Activated T-helper 2 cell treated with anti-CD3 and anti-CD28 coated beads, Interferon-gamma antibody, Interleukin-2, Interleukin-4, amounts not matched to agents 10 μg/mL and 5 μg/mL and 100 μg/mL, durations not matched to agents 14 hours and 24 hours and 36 hours (primary cell): ENCODE measurements around the gene NEURL1. TPM values are rescaled to one million over a fixed set of nuclear protein-coding genes. Genes with fewer than 3 reads are reported as not detected.

Experiments
- DNase-seq: peaks from one replicate; pipeline ENCODE4 v3.0.0; 2021; ENCODE audit warnings: low spot score
- H3K27ac Mint-ChIP-seq: one replicate; pipeline ENCODE4 v1.8.0; 2021; ENCODE audit warnings: mixed read lengths
- H3K27me3 Mint-ChIP-seq: one replicate; pipeline ENCODE4 v1.8.0; 2021; ENCODE audit warnings: low read depth, mixed read lengths
- H3K36me3 Mint-ChIP-seq: one replicate; pipeline ENCODE4 v1.8.0; 2021; ENCODE audit warnings: low read depth, mixed read lengths
- H3K4me1 Mint-ChIP-seq: one replicate; pipeline ENCODE4 v1.8.0; 2021; ENCODE audit warnings: low read depth, mixed read lengths
- H3K4me3 Mint-ChIP-seq: one replicate; pipeline ENCODE4 v1.8.0; 2021; ENCODE audit warnings: low read depth, mild to moderate bottlenecking, moderate library complexity, mixed read lengths
- H3K9me3 Mint-ChIP-seq: one replicate; pipeline ENCODE4 v1.8.0; 2021; ENCODE audit warnings: mixed read lengths
- intact Hi-C: fragments of 100-400 bp; cut with micrococcal nuclease; formaldehyde crosslinking; loops from one replicate; pipeline ENCODE4 v1.15.1; 2023
- total RNA-seq: library from RNA; stranded (reverse); gene quantifications from 2 replicates; pipeline ENCODE4 v1.2.3, GENCODE V29; 2022

NEURL1 gene
- total RNA-seq, 1 donor from 2014 or later = 2.2 TPM

DNA sequence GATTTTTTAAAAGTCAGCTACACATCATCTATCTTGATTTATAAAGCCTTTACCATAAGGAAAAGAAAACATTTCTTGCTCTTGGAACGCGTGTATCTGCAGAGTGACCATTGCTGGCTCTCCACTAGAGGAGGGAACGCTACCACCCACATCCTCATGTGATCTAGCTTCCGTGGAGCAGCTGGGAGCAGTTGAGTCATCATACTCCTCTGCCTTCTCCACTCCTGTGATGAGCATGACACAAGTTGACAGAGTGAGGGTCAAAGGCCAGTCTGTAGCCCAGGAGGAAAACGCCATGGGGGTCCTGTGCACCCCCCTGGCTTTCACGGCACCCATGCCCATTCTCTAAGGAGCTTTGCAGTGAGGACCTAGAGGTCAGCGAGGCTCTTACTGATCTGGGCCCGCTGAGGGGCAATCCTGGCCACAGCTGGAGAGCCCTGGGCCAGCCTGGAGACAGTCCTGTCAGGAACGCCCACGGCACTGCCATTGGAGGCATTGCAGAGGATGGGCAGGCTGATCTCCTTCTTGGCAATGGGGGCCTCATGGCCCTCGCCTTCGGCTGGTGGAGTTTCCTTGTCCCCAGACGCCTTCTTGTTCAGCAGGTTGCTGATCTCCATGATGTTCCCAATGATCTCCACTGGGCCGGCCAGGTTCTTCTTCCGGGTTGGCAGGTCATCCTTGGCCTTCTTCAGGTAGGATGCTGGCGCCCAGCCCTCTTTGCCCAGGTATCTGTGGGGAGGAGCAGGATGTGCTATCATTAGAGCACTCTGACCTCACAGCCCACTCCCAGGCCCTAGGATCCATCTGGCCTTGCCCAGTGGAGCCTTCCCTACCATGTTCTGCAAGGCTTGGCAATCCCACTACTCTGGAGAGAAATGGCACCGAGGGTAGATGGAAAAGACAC lies 119.2 kb downstream of the NEURL1 start:
- peaks cover 5% of the 10 kb centered on the region for H3K36me3 Mint-ChIP-seq
- no peak for DNase-seq
- no peak overlapping the region for H3K4me3 Mint-ChIP-seq
- intact Hi-C loops = no loop called here
- H3K9me3 Mint-ChIP-seq = no peaks in the 10 kb centered on the region
- no peak overlapping the region for H3K27ac Mint-ChIP-seq
- no peaks in the 10 kb centered on the region for H3K27me3 Mint-ChIP-seq
- H3K4me1 Mint-ChIP-seq = no peaks in the 10 kb centered on the region

DNA sequence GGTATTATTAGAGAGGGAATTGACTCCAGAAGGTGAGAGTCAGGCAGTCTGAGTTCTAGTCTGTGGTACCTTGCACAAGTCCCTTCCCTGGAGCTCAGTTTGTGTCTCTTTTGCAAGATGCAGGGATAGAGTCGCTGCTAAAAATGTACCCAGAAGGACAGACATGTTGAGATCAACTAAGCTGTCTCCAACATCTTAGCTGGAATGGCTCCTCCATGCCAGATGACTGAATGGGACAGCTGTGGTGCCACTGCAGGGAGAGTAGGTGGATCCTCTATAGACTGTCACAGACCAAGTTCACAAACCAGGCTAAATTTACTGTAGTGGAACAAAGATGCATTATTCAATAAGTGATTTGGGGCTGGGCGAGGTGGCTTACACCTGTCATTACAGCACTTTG lies 120.1 kb downstream of the NEURL1 start:
- DNase-seq = no peak
- H3K9me3 Mint-ChIP-seq = no peaks in the 10 kb centered on the region
- peaks cover 5% of the 10 kb centered on the region for H3K36me3 Mint-ChIP-seq
- intact Hi-C loops = no loop called here
- H3K27ac Mint-ChIP-seq = no peak overlapping the region
- H3K4me3 Mint-ChIP-seq = no peak overlapping the region
- H3K27me3 Mint-ChIP-seq = no peaks in the 10 kb centered on the region
- no peaks in the 10 kb centered on the region for H3K4me1 Mint-ChIP-seq

DNA sequence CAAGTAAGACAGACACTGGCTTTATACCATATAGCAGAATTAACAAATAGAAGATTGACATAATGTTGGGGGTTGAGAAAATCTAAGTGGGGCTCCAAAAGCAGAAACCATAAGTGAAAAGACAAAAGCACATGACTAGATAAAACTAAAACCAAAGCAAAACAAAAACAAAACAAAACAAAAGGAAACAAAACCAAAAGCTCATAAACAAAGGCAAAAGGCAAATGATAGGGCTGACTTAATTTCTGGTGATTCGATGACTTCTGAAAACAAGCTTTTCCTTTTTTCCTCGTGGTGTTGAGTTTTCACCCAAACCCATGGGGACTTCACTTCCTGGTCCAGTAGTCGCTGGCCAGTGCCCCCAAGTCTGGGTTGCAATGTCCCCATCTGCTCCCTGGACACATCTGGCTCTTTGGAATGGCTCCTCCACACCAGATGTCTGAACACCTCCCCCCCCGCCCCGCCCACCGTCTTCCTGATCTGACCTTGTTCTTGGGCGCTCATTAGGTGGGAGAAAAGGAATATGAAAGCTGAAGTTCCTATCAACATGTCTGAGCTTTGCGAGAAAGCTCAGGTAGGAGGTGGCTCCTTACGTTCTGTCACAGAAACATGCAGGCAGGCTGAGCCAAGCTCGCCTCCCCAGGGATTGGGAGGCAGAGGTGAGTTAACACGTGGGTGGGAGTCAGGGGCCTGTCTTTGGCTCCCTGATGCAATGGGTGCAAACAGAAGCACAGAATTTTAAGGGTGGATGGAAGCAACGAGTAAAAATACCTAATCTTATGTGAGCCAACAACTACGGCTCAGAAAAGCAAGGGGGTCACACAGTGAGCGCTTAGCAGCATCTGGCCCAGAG lies 121.0 kb downstream of the NEURL1 start:
- intact Hi-C loops = no loop called here
- Mint-ChIP-seq H3K9me3 (no peaks in the 10 kb centered on the region), H3K27me3 (no peaks in the 10 kb centered on the region), H3K4me1 (no peaks in the 10 kb centered on the region), H3K4me3 (no peak overlapping the region), H3K36me3 (peaks cover 5% of the 10 kb centered on the region), H3K27ac (no peak overlapping the region)
- no peak for DNase-seq

DNA sequence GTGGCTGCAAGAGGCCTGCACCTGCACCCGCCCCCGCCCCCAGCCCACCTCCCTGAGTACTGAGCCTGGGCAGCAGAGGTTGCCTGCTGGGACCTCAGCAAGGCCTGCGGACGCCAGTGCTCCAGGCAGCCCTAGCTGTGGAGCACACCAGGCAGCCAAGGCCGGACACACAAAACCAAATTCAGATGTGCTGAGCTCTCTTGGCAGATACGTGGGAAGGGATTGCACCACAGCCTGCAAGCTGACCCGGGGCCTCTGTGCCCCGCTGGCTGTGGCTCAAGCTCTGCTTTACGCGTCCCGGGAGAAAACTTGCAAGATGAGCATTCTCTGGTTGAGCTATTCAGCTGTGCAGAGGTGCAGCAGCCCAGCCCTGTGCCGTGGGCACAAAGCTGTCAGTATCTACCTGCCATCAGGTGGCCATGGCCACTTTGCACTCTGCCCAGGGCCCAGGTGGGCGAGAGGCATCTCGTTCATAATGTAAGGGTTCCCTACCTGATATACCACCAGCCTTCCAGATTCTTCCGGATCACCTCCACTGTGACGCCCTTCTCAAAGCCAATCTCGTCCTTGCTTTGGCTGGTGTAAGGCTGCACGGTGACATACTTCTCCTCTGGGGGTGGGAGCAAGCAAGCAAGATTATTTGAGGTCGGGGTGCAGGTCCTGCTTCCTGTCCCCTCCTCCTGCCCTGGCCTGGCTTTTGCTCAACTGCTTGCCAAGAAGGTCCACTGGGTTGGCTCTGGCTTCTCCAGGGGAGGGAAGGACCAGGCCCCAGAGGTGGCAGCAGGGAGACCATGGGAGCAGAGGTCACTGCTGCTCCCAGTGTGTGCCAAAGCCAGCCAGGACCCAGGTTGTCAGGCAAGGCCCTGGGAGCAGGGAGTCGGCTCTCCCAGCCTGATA lies 123.4 kb downstream of the NEURL1 start:
- intact Hi-C loops = no loop called here
- Mint-ChIP-seq H3K4me1 (no peaks in the 10 kb centered on the region), H3K4me3 (no peak overlapping the region), H3K9me3 (no peaks in the 10 kb centered on the region), H3K36me3 (peaks cover 5% of the 10 kb centered on the region), H3K27ac (no peak overlapping the region), H3K27me3 (no peaks in the 10 kb centered on the region)
- no peak for DNase-seq

DNA sequence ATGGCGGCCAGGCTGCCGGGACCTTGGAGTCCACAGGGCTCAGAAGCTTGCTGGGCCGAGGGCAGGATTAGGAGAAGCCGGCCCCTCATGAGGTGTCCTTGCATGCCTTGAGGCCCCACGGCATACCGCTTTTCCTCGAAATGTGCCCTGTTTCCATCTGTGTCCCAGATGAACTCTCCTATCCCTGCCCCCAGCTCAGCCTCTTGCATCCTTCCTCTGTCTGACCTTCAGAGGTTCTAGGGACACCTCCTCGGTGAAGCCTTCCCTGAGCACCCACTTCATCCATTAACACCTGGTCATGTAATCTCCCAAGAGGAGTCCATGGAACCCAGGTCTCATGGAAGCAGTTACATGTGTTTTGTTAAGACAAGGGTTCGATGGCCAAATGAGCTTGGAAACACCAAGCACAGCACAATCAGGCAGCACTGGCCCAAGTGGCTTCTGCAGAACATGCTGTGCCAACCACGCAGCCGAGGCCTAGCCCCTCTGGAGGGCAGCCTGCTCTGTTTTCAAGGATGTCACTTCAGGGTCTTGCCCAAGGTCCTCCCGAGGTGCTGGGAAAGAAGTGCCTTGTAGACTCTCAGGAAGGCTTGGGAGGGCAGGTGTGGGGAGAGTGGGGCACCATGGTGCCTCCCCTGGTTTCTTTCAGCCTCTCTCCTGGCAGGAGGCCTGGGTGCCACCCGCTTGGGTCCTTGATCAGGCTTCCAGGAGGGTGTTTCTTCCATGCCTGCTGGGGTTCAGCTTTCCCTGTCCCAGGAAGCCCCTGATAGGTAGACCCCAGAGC lies 124.3 kb downstream of the NEURL1 start:
- DNase-seq = no peak
- no peaks in the 10 kb centered on the region for H3K4me1 Mint-ChIP-seq
- H3K27me3 Mint-ChIP-seq = no peaks in the 10 kb centered on the region
- intact Hi-C loops = no loop called here
- H3K9me3 Mint-ChIP-seq = no peaks in the 10 kb centered on the region
- H3K4me3 Mint-ChIP-seq = no peak overlapping the region
- H3K36me3 Mint-ChIP-seq = peaks cover 5% of the 10 kb centered on the region
- no peak overlapping the region for H3K27ac Mint-ChIP-seq

DNA sequence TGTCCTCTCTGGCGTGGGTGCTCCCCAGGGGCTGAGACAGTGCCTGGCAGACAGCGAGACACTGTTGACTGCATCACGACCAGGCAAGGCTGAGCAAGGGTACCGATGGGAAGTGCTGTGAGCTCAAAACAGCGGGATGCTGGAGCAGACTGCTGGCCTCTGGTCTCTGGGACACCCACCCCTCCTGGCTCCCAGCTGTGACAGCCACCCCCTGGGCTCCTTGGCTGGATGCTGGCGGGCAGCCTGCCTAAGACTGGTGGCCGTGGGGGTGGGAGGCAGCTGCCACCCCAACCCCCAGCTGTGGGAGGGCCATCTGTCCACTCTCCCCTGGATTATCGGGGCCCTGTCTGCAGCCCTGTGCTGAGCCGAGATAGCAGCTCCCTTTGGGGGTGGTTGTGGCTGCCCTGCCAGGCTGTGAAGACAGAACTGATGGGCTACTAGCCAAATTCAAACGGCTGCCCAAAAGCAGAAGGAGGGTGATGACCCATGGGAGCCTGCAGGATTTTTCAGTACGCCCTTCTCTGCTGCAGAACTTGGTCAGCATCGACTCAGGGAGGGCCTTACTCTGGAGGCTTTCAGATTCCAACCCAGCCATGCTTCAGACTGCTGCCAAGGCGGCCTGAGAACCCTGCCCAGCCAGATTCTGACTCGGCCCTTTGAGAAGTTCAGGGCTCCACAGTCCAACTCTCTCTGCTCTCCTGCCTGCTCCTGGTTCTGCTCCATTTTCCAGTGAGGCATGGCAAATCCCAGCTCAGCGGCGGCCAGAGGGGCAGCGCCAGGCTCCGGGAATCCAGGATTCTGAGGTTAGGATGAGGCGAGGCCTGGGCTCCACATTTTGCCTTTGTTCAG lies 125.3 kb downstream of the NEURL1 start:
- Mint-ChIP-seq H3K9me3 (no peaks in the 10 kb centered on the region), H3K4me3 (no peak overlapping the region), H3K4me1 (no peaks in the 10 kb centered on the region), H3K27ac (no peak overlapping the region), H3K36me3 (no peaks in the 10 kb centered on the region), H3K27me3 (no peaks in the 10 kb centered on the region)
- DNase-seq = no peak
- intact Hi-C loops = no loop called here

DNA sequence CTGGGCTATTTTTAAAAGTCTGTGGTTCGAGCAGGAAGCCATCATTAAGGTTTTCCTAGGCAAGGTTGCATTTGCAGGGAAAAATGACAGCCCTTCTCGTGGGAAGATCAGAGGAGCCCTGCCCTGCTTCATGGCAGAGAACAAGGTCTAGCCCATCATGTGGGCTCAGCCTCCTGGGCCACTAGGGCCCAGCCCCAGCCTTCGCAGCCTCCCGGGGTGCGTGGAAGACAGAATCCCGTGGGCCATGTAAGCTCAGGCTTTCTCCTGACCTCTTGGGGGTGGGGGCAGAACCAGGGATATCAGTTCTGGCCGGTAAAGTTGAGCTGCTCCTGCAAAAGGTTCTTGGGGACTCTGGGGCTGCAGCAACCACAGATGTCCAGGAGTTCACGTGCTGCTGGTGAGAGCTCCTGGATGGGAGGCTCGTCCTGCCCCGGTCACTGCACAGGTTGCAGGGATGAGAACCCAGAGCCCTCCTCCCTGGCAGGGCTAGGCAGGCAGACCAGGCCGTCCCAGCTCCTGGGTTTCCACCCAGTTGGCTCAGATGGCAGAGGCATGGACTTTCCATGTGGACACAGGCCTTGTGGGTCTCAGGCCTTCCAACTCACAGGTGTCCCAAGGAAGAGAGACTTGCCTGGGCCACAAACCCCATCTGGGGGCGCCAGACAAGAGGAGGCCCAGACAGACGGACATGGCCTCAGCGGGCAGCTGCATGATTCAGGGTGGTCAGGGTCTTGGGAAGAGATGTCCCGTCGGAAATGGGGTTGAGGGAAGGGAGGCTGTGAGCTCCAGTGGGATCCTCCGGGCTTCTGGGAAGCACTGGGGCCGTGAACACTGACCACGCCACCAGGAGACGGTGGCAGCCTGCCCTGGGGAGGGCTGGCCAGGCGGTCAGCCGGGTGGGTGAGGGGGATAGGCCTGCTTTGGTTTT lies 126.2 kb downstream of the NEURL1 start:
- H3K27ac Mint-ChIP-seq = no peak overlapping the region
- H3K4me1 Mint-ChIP-seq = no peaks in the 10 kb centered on the region
- intact Hi-C loops = no loop called here
- H3K9me3 Mint-ChIP-seq = no peaks in the 10 kb centered on the region
- no peak for DNase-seq
- H3K36me3 Mint-ChIP-seq = no peaks in the 10 kb centered on the region
- H3K27me3 Mint-ChIP-seq = no peaks in the 10 kb centered on the region
- H3K4me3 Mint-ChIP-seq = no peak overlapping the region

DNA sequence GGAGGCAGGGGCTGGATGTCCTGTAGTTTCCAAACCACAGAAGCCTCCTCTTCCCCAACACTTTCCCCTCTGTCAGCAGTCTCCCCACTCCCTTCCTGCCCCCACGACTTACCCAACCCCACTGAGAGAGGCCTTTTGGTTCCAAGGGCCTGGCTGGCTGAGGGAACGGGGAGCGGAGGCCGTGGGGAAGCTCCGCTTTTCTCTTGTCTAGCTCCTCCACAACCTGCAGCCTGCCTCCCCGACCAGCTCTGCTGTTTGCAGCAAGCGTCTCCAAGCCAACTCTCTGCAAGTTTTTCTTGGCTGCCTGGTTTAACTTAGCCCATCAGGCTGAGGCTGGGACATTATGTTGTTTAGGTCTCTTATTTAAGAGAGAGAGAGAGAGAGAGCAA lies 126.8 kb downstream of the NEURL1 start:
- H3K9me3 Mint-ChIP-seq = no peaks in the 10 kb centered on the region
- H3K36me3 Mint-ChIP-seq = no peaks in the 10 kb centered on the region
- no peaks in the 10 kb centered on the region for H3K4me1 Mint-ChIP-seq
- intact Hi-C loops = no loop called here
- H3K27ac Mint-ChIP-seq = no peak overlapping the region
- no peaks in the 10 kb centered on the region for H3K27me3 Mint-ChIP-seq
- H3K4me3 Mint-ChIP-seq = no peak overlapping the region
- no peak for DNase-seq

DNA sequence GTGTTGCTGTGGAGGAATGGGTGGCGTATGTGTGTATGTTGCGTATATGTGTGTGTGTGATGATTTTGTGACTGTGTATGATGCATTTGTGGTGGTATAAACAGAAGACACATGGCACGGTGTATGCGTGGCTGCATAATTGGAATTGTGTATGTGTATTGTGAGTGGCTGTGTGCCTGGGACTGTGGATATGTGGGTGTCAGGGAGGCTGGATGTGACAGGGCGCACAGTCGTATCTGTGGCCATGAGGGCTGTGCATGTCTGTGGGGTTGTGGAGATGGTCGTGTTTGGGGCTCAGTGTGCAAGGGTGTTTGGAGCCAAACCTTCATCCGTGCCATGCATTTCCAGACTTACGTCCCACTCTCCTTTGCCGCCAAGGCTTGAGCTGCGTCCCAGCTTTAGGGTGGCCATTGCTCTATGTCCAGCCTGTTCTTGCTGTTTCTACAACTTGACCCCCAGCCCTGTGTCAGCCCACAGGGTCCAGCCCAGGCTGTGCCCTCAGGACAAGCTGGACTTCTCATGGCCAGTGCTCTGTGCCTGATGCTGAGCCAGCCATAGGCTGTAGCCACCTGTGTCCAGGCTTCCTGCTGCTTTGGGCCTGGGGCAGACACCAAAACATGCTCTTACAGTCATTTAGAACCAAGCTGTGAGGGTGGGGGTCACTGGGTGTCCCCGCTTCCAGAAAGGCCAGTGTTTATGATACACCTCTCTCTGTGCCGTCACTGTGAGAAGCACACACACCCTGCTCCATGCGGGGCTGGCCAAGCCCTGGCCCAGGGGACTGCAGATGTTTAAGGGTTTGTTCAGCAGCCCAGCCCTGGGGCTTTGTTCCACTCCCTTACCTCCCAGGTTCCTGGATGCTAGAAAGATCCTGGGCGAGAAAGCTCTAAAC lies 127.6 kb downstream of the NEURL1 start:
- intact Hi-C loops = no loop called here
- no peak for DNase-seq
- Mint-ChIP-seq H3K9me3 (no peaks in the 10 kb centered on the region), H3K4me3 (no peak overlapping the region), H3K27me3 (no peaks in the 10 kb centered on the region), H3K27ac (no peak overlapping the region), H3K4me1 (no peaks in the 10 kb centered on the region), H3K36me3 (no peaks in the 10 kb centered on the region)

DNA sequence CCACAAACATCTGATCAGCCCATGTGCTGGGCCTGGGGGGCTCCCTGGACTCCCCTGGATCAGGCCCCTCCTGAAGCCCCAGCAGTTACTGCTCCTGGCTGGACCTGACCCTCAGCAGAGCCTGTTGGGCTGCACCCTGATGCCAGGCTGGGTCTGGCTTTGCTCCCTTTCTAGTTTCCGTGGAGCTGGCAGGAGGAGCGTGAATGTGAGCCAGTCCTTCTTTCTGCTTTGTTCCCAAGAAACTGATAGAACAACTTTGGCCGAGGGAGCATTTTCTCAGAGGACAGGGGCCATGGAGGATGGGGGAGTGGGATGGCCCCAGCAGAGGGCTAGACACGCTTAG lies 128.2 kb downstream of the NEURL1 start:
- Mint-ChIP-seq H3K27ac (no peak overlapping the region), H3K9me3 (no peaks in the 10 kb centered on the region), H3K4me1 (no peaks in the 10 kb centered on the region), H3K4me3 (no peak overlapping the region), H3K36me3 (no peaks in the 10 kb centered on the region), H3K27me3 (no peaks in the 10 kb centered on the region)
- intact Hi-C loops = no loop called here
- DNase-seq = no peak
